NCI-H2029 (cell line): ENCODE results near the gene PTTG1IP.

Experiments
- DNase-seq: peaks from one replicate; lab custom pipeline; 2025; lab: John Stamatoyannopoulos, UW

PTTG1IP gene

GRCh38 chr21:44896561-44897286, 23.2 kb upstream of the PTTG1IP start:
- DNase-seq, result no peak

- DNase-seq, result no peak
These were observed 22.4 kb upstream of the PTTG1IP start for GRCh38 chr21:44895859-44896258.

- no peak for DNase-seq
These were observed 21.3 kb upstream of the PTTG1IP start for GRCh38 chr21:44894687-44895302.

GRCh38 chr21:44893948-44894656, 20.6 kb upstream of the PTTG1IP start:
- DNase-seq, result no peak

- no peak for DNase-seq
These were observed 19.7 kb upstream of the PTTG1IP start for GRCh38 chr21:44893278-44893556.

- peak; percentile 7 for DNase-seq
These were observed 19.2 kb upstream of the PTTG1IP start for GRCh38 chr21:44892536-44893277.

- DNase-seq, result no peak
These were observed 18.6 kb upstream of the PTTG1IP start for GRCh38 chr21:44892095-44892494.

- DNase-seq, result no peak
These were observed 18.1 kb upstream of the PTTG1IP start for GRCh38 chr21:44891631-44892031.

GRCh38 chr21:44890961-44891541, 17.6 kb upstream of the PTTG1IP start:
- no peak for DNase-seq

- DNase-seq, result no peak
These were observed 16.9 kb upstream of the PTTG1IP start for GRCh38 chr21:44890338-44890931.

GRCh38 chr21:44889625-44890337, 16.3 kb upstream of the PTTG1IP start:
- DNase-seq, result no peak

- no peak for DNase-seq
These were observed 15.4 kb upstream of the PTTG1IP start for GRCh38 chr21:44888581-44889550.

- DNase-seq, result no peak
These were observed 14.5 kb upstream of the PTTG1IP start for GRCh38 chr21:44887807-44888580.

- no peak for DNase-seq
These were observed 13.8 kb upstream of the PTTG1IP start for GRCh38 chr21:44887126-44887806.

GRCh38 chr21:44886113-44887075, 12.9 kb upstream of the PTTG1IP start:
- DNase-seq, result no peak

- DNase-seq, result no peak
These were observed 12.1 kb upstream of the PTTG1IP start for GRCh38 chr21:44885615-44886014.

GRCh38 chr21:44884097-44884496, 10.6 kb upstream of the PTTG1IP start:
- no peak for DNase-seq
